Right atrium auricular region (tissue), 2 donors: ENCODE measurements around the gene LYSMD1. TPM values are rescaled to one million over a fixed set of nuclear protein-coding genes. Genes with fewer than 3 reads are reported as not detected.

ENCODE experiments used
- DNase-seq: peaks from one replicate; pipeline ENCODE4 v3.0.0-alpha.2; 2019; ENCODE audit warnings: low spot score
- H3K27ac ChIP-seq, 2 donors: fragments of 200-600 bp; sonication (generic); 1 replicate in 1 of 2; 2 replicates in 1 of 2; pipeline ENCODE4 v1.5.1; 2016 to 2019
- H3K27me3 ChIP-seq, 2 donors: fragments of 200-600 bp; sonication (generic); one replicate each; pipeline versions ENCODE4 v1.5.1 to v1.6.0; 2017 to 2019
- H3K36me3 ChIP-seq: fragments of 200-600 bp; sonication (generic); one replicate; pipeline ENCODE4 v1.5.1; 2016
- H3K4me1 ChIP-seq, 2 donors: fragments of 200-600 bp; sonication (generic); one replicate each; pipeline versions ENCODE4 v1.5.1 to v1.6.0; 2017 to 2019
- H3K4me3 ChIP-seq, 2 donors: fragments of 200-600 bp; sonication (generic); 1 replicate in 1 of 2; 2 replicates in 1 of 2; pipeline ENCODE4 v1.5.1; 2017 to 2019; ENCODE audit warnings: mild to moderate bottlenecking in 1 of 2, moderate library complexity in 1 of 2
- H3K9me3 ChIP-seq, 2 donors: fragments of 200-600 bp; sonication (generic); one replicate each; pipeline ENCODE4 v1.5.1; 2019
- CTCF ChIP-seq, 2 donors: fragments of 200-600 bp; sonication (generic); IDR thresholded peaks; one replicate each; pipeline ENCODE4 v1.5.1; 2019; ENCODE audit warnings: antibody characterized with exemption in 2 of 2
- total RNA-seq, 2 donors: library from RNA; depleted of rRNA; stranded (reverse); fragments of >200 nt; gene quantifications; one replicate each; pipeline ENCODE4 v1.1.0, GENCODE V29; 2016

LYSMD1 gene
- total RNA-seq, 2 donors from 2014 or later, result 14.6 to 16.1 TPM

- H3K27me3 ChIP-seq, result no peaks in the 10 kb centered on the region
- no peak for DNase-seq
- no peak for TF ChIP-seq CTCF (IDR thresholded peaks at IDR 0.05)
- peaks cover 0 to 15% of the 10 kb centered on the region in 2 donors for H3K4me1 ChIP-seq
- H3K4me3 ChIP-seq, result no peak overlapping the region
- H3K27ac ChIP-seq, result no peak overlapping the region
- H3K9me3 ChIP-seq, result no peaks in the 10 kb centered on the region
- peaks cover 64% of the 10 kb centered on the region for H3K36me3 ChIP-seq
Measured at GRCh38 chr1:151184211-151184610, 18.5 kb upstream of the LYSMD1 start.

- no peak for DNase-seq
- TF ChIP-seq CTCF (IDR thresholded peaks at IDR 0.05), result no peak
- H3K4me3 ChIP-seq, result no peak overlapping the region
- peaks cover 53% of the 10 kb centered on the region for H3K36me3 ChIP-seq
- no peak overlapping the region for H3K27ac ChIP-seq
- H3K4me1 ChIP-seq, result peaks cover 0 to 9% of the 10 kb centered on the region in 2 donors
- H3K27me3 ChIP-seq, result no peaks in the 10 kb centered on the region
- no peaks in the 10 kb centered on the region for H3K9me3 ChIP-seq
Measured at GRCh38 chr1:151176514-151177045, 10.9 kb upstream of the LYSMD1 start.

- Histone ChIP-seq H3K4me1 (peaks cover 0 to 9% of the 10 kb centered on the region in 2 donors), H3K36me3 (peaks cover 46% of the 10 kb centered on the region), H3K4me3 (no peak within 1 kb of the TSS), H3K27ac (no peak within 1 kb of the TSS), H3K27me3 (no peaks in the 10 kb centered on the region), H3K9me3 (no peaks in the 10 kb centered on the region)
- TF ChIP-seq CTCF (IDR thresholded peaks at IDR 0.05), result peak in 1 of 2 donors; percentile 51
- no peak for DNase-seq
Measured at GRCh38 chr1:151175863-151176262, 10.2 kb upstream of the LYSMD1 start, which contains the start of gene TMOD4. TMOD4 (minus strand) TSS chr1:151175981; CDS start chr1:151174875, 1,106 bp downstream.

- Histone ChIP-seq H3K36me3 (peaks cover 42% of the 10 kb centered on the region), H3K27ac (no peak overlapping the region), H3K4me1 (peaks cover 0 to 9% of the 10 kb centered on the region in 2 donors), H3K27me3 (no peaks in the 10 kb centered on the region), H3K9me3 (no peaks in the 10 kb centered on the region), H3K4me3 (no peak overlapping the region)
- TF ChIP-seq CTCF (IDR thresholded peaks at IDR 0.05), result no peak
- no peak for DNase-seq
Measured at GRCh38 chr1:151175041-151175741, 9.5 kb upstream of the LYSMD1 start.

- peaks cover 23% of the 10 kb centered on the region for H3K36me3 ChIP-seq
- TF ChIP-seq CTCF (IDR thresholded peaks at IDR 0.05), result no peak
- H3K4me1 ChIP-seq, result peaks cover 0 to 20% of the 10 kb centered on the region in 2 donors
- no peak overlapping the region for H3K4me3 ChIP-seq
- H3K27me3 ChIP-seq, result no peaks in the 10 kb centered on the region
- H3K27ac ChIP-seq, result no peak overlapping the region
- no peak for DNase-seq
- H3K9me3 ChIP-seq, result no peaks in the 10 kb centered on the region
Measured at GRCh38 chr1:151171190-151171589, 5.5 kb upstream of the LYSMD1 start.
